Right kidney (tissue), 1 donor: ENCODE measurements around the gene ZNF792.
"Not testable (repeated sequence)": the region's sequence is repeated elsewhere in the genome, so short reads cannot be mapped to it uniquely, and the experiment has no call there.

ENCODE experiments used
- DNase-seq: peaks from one replicate; pipeline ENCODE4 v3.0.0-alpha.2; 2016

Gene ZNF792

GRCh38 chr19:34920090-34920786 is 43.8 kb downstream of the ZNF792 start:
- not testable (repeated sequence) for DNase-seq

GRCh38 chr19:34918190-34918589 is 45.8 kb downstream of the ZNF792 start:
- no peak for DNase-seq

GRCh38 chr19:34917144-34917543 is 46.9 kb downstream of the ZNF792 start:
- DNase-seq: not testable (repeated sequence)

GRCh38 chr19:34910770-34911169 is 53.3 kb downstream of the ZNF792 start:
- DNase-seq: no peak
